ENCODE measurements around the gene DPCD.
"Not testable (repeated sequence)": the region's sequence is repeated elsewhere in the genome, so short reads cannot be mapped to it uniquely, and the experiment has no call there.

Gene DPCD

GRCh38 chr10:101578192-101578591, 9.9 kb upstream of the DPCD start:
- FAIRE-seq, result no peak
- DNase-seq (ENCODE audit: insufficient read length, low spot score), result no peak
- TF ChIP-seq, protein P1, sequence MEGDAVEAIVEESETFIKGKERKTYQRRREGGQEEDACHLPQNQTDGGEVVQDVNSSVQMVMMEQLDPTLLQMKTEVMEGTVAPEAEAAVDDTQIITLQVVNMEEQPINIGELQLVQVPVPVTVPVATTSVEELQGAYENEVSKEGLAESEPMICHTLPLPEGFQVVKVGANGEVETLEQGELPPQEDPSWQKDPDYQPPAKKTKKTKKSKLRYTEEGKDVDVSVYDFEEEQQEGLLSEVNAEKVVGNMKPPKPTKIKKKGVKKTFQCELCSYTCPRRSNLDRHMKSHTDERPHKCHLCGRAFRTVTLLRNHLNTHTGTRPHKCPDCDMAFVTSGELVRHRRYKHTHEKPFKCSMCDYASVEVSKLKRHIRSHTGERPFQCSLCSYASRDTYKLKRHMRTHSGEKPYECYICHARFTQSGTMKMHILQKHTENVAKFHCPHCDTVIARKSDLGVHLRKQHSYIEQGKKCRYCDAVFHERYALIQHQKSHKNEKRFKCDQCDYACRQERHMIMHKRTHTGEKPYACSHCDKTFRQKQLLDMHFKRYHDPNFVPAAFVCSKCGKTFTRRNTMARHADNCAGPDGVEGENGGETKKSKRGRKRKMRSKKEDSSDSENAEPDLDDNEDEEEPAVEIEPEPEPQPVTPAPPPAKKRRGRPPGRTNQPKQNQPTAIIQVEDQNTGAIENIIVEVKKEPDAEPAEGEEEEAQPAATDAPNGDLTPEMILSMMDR (IDR thresholded peaks at IDR 0.05; ENCODE audit: insufficient read depth, missing control alignments), result no peak

DNA sequence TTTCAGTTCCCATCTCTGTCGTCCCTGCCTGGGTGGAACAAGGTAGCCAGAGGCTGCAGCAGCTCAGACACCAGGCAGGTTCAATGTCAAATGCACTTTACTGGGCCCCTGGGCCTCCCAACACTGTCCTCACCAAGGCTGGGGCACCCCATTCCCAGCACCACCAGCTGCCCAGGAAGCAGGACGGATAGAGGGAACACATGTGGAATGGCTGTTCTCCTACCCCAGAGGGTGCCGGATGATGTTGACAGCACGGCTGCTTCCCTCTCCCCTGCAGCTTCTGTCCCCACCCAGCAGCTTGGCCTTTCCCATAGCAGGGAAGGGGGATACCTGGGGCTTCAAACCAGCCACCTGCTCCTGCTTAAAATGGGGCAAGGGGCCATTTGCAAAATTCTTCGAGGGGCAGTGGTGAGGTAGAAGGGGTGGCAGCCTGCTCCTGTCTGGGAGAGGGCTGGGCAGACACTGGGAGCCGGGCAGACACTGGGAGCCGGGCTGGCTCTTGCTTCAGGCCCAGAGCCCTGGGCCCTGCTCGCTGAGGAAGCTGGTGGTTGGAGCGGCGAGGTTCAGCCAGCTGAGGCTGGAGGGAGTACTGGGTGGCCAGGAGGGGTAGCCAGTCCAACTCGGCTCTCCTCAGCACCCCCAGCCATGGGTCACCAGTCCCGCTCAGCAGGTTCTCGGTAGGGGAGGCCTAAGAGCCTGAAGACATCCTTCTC, 9.2 kb upstream of the DPCD start:
- TF ChIP-seq, protein P1 (IDR thresholded peaks at IDR 0.05; ENCODE audit: insufficient read depth, missing control alignments), result no peak
- DNase-seq (ENCODE audit: insufficient read length, low spot score) (no peak), FAIRE-seq (no peak)

DNA sequence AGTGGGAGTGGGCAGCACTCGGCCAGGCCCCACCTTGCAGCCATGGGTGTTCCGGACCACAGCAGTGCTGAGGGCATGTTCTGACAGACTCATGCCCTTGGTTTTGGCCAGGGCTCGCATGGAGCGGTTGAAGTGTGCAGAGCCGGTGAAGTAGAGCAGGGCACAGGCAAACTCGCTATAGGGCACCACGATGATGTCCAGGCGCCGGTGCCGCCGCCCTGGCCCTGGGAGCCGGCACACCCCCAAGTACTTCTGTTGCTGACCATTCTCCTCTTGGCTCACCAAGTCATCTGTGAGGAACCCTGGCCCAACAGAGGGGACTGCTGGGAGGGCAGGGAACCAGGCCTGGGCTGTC, 8.6 kb upstream of the DPCD start:
- TF ChIP-seq, protein P1 (IDR thresholded peaks at IDR 0.05; ENCODE audit: insufficient read depth, missing control alignments), result no peak
- DNase-seq (ENCODE audit: insufficient read length, low spot score), result no peak
- FAIRE-seq, result no peak

DNA sequence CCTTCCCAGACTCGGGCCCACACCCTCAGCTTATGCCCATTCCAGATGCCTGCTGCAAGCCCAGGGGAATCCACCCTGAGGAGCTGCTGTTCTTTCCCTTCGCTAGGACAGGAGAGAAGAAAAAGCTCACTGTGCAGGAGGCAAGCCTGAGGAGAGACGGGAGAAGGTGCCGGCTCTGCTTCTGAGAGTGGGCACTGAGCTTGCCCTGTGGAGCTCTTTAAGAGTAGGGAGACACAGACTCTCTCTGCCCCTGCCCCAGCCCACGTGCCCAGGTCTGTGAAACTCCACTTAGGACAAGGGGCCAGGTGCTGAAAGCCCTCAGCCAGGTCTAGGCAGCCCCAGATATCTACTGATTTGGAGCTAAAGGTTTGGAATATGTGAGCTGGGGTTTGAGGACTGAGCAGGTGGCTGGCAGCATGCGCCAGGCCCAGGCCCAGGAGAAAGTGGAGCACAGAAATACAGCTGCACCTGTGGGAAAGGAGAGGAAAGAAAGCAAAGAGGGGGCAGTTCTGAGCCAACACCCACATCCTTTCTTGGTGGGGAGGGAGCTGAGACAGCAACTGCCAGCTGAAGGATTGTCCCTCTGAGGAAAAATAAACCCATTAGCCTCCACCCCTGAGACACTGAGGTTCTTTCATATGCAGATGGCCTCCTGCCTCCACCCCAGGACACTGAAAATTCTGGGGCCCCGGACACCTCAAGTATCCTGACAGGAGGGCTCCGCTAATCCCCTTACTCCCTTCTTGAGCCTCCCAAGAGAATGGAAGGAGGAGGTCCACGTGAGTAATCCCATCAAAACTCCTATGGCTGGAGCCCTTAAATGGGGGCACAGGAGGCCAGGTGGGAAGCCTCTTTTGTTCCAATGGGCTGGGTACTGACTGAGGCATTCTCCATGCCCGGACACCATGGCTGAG, 7.4 kb upstream of the DPCD start:
- DNase-seq (ENCODE audit: insufficient read length, low spot score) (no peak), FAIRE-seq (no peak)
- TF ChIP-seq, protein P1 (IDR thresholded peaks at IDR 0.05; ENCODE audit: insufficient read depth, missing control alignments), result no peak

DNA sequence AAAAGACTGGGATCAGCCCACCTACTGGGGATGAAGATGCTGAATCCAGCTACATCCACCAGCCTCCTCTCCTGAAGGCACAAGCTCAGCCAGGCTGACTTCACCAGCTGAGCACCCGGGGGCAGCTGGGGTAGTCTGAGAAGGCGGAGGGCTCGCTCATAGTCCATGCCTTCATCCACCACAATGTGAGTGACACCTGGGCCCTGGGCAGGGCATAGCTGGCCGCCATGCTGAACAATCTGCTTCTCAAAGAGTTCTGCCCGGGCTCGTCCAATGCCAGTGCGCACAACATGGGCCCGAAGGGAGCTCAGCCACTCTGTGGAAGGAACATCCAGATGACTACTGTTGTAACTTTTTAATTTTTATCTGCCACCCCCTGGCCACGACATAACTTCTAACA, 2.3 kb upstream of the DPCD start:
- TF ChIP-seq, protein P1 (IDR thresholded peaks at IDR 0.05; ENCODE audit: insufficient read depth, missing control alignments), result no peak
- FAIRE-seq (no peak), DNase-seq (ENCODE audit: insufficient read length, low spot score) (no peak)

DNA sequence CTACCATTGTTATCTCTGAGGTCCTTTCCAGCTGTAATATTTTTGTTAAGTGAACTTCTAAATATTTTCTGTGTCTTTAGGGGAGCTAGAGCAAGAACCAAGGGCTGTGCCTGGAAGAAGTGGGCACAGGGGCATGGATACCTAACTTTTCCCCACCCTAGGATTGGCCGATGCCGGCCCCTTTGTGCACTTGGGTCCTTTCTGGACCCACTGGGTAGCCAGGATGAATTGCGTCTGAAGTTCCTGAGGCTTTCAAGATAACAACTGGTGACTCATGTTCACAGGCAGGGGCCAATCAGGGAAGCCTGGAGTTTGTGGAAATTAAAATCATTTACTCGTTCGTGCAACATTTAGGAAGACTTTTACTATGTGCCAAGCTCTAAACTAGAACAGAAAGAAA, 758 bp downstream of the DPCD start:
- FAIRE-seq (no peak), DNase-seq (ENCODE audit: insufficient read length, low spot score) (no peak)
- TF ChIP-seq, protein P1 (IDR thresholded peaks at IDR 0.05; ENCODE audit: insufficient read depth, missing control alignments), result no peak

DNA sequence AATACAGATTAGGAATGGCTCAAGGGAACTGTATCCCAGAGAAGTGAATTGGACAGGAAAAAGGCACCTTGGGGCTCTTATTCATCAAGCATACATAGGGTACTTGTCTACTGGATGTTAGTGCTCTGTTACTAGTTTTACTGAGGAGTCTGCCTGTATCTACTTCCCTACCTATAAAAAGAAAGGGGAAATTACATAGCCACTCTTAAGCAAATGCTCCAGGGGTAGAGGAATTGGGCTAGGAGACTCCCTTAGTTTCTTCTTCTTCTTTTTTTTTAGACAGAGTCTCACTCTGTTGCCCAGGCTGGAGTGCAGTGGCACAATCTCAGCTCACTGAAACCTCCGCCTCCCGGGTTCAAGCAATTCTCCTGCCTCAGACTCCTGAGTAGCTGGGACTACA, 5.2 kb downstream of the DPCD start:
- not testable (repeated sequence) for FAIRE-seq; DNase-seq (ENCODE audit: insufficient read length, low spot score)
